ENCODE data around the gene GRIK4.

DNA sequence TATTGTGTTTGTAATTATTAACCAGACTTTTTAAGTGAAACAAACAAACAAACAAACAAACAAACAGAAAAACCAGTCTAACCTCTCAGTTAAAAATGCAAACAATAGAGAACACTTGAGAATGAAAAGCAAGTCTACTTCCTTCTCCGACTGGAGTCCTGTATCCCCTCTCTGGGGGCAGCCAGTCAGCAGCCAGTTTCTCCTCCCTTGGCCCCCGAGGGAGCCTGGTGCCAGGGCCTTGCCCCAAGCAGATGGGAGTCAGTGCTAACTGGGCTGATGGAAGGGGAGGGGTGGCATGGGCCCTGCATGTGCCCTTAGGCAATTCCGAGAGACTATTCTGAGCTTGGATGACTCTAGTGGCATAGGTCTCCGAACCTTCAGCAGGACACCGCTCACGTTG is 137.2 kb downstream of the GRIK4 start:
- TF ChIP-seq, protein P1, sequence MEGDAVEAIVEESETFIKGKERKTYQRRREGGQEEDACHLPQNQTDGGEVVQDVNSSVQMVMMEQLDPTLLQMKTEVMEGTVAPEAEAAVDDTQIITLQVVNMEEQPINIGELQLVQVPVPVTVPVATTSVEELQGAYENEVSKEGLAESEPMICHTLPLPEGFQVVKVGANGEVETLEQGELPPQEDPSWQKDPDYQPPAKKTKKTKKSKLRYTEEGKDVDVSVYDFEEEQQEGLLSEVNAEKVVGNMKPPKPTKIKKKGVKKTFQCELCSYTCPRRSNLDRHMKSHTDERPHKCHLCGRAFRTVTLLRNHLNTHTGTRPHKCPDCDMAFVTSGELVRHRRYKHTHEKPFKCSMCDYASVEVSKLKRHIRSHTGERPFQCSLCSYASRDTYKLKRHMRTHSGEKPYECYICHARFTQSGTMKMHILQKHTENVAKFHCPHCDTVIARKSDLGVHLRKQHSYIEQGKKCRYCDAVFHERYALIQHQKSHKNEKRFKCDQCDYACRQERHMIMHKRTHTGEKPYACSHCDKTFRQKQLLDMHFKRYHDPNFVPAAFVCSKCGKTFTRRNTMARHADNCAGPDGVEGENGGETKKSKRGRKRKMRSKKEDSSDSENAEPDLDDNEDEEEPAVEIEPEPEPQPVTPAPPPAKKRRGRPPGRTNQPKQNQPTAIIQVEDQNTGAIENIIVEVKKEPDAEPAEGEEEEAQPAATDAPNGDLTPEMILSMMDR (IDR thresholded peaks at IDR 0.05) = no peak
- TF ChIP-seq POLR2A (IDR thresholded peaks at IDR 0.05) = no peak
